HAP-1 (cell line): ENCODE data around the gene CFAP90.

Source experiments
- DNase-seq, 2 experiments: peaks; one replicate each; pipeline ENCODE4 v3.0.0-alpha.2; 2016 to 2020; ENCODE audit warnings: low spot score in 2 of 2
- H3K27me3 ChIP-seq: fragments of 250-450 bp; sonication (Bioruptor Pico); 2 replicates; pipeline ENCODE4 v1.5.1; 2020; ENCODE audit warnings: low read depth, mild to moderate bottlenecking, moderate library complexity
- H3K36me3 ChIP-seq: fragments of 250-450 bp; sonication (Bioruptor Pico); replicated peaks from 2 replicates; pipeline ENCODE4 v1.5.1; 2020; ENCODE audit warnings: mild to moderate bottlenecking
- H3K4me1 ChIP-seq: fragments of 250-450 bp; sonication (Bioruptor Pico); 2 replicates; pipeline ENCODE4 v1.5.1; 2020; ENCODE audit warnings: mild to moderate bottlenecking
- H3K4me3 ChIP-seq: fragments of 250-450 bp; sonication (Bioruptor Pico); 2 replicates; pipeline ENCODE4 v1.5.1; 2020; ENCODE audit warnings: mild to moderate bottlenecking, moderate library complexity
- H3K9me3 ChIP-seq: fragments of 250-450 bp; sonication (Bioruptor Pico); 2 replicates; pipeline ENCODE4 v1.5.1; 2020; ENCODE audit warnings: mild to moderate bottlenecking, moderate library complexity
- in situ Hi-C: fragments of 300-500 bp; cut with MboI; formaldehyde crosslinking; loops from 3 replicates; pipeline ENCODE4 v1.14.3; 2020; ENCODE audit warnings: low sequenced_read_pairs, inconsistent platforms, mixed read lengths

Gene CFAP90

GRCh38 chr5:7850395-7851239, at the start of gene CFAP90:
Gene CFAP90 (minus strand): TSS chr5:7851133. CDS start chr5:7851021, 112 bp downstream.
- Histone ChIP-seq H3K4me1 (no peaks in the 10 kb centered on the region; the same call in 1 of the 2 replicates), H3K27me3 (no peaks in the 10 kb centered on the region; the same call in 1 of the 2 replicates), H3K36me3 (no peaks in the 10 kb centered on the region), H3K4me3 (peak within 1 kb of the TSS; percentile 41), H3K9me3 (no peaks in the 10 kb centered on the region)
- DNase-seq, result peak; percentile 47 to 84
- in situ Hi-C loops, result loop anchor here (25.0 kb wide), 1 partner anchor 1088 kb away; no protein-coding TSS in a partner anchor

DNA sequence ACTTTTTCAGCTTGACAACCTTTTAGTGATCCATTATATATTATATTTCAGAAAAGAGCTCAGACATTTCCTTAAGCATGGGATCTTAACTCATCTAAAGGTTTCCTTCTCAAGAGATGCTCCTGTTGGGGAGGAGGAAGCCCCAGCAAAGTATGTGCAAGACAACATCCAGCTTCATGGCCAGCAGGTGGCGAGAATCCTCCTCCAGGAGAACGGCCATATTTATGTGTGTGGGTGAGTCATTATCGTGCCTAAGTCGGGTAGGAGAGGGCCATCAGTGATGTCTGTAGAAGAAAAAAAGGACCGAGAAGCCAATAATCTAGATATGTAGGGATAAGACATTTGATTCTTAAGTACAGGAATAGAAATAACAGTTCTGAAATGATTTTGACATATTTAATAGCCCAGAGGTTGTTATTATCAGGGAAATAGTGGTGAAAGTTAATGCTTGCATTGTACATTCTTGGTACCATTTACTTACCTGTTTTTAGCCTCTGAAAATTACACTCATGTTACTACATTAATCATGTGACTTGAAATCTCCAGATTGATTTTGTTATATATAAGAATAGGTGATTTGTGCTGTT, 46.2 kb upstream of the CFAP90 start:
- Histone ChIP-seq H3K4me1 (no peaks in the 10 kb centered on the region), H3K36me3 (peaks cover 88% of the 10 kb centered on the region), H3K4me3 (no peak overlapping the region), H3K27me3 (no peaks in the 10 kb centered on the region), H3K9me3 (no peaks in the 10 kb centered on the region)
- DNase-seq, result peak; percentile 27 to 66
- in situ Hi-C loops, result no loop called here

DNA sequence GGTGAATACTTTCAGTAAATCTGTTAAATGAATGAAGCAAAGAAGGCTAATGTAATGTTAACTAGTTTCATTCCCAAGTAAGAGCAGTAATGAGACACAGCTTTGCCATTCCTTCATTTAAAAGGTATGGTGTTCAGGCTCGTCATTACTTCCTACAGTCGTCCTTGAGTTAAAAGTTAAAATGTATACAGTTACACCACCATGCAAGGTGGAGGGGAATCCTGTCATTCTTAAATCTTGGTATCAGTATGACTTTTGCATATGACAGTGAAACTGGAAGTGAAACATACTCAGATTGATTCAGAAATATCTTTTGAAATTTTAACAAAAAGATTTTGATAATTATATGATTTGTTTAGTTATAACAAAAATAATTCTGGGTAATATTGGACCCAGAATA, 43.9 kb upstream of the CFAP90 start:
- Histone ChIP-seq H3K9me3 (no peaks in the 10 kb centered on the region), H3K4me3 (no peak overlapping the region), H3K36me3 (peaks cover 88% of the 10 kb centered on the region), H3K4me1 (no peaks in the 10 kb centered on the region), H3K27me3 (no peaks in the 10 kb centered on the region)
- no peak for DNase-seq
- in situ Hi-C loops, result no loop called here

- Histone ChIP-seq H3K4me1 (no peaks in the 10 kb centered on the region), H3K27me3 (no peaks in the 10 kb centered on the region), H3K9me3 (no peaks in the 10 kb centered on the region), H3K4me3 (no peak overlapping the region), H3K36me3 (peaks cover 89% of the 10 kb centered on the region)
- no peak for DNase-seq
- in situ Hi-C loops, result no loop called here
Observed at GRCh38 chr5:7894439-7894838, 43.5 kb upstream of the CFAP90 start.

DNA sequence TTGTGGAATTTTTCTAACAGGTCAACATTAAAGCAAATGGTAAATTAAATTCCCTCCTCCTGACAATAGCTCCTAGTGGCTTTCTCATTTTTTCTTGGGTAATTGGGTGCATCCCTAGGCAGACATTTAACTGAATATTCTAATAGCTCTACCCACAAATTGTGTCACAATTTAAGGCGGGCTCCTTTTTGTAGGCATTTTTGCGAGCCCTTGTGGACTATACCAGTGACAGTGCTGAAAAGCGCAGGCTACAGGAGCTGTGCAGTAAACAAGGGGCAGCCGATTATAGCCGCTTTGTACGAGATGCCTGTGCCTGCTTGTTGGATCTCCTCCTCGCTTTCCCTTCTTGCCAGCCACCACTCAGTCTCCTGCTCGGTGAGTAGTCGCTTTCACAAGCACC, 38.0 kb upstream of the CFAP90 start:
- Histone ChIP-seq H3K27me3 (no peaks in the 10 kb centered on the region), H3K36me3 (peaks cover 79% of the 10 kb centered on the region), H3K4me1 (no peaks in the 10 kb centered on the region), H3K4me3 (no peak overlapping the region), H3K9me3 (no peaks in the 10 kb centered on the region)
- DNase-seq, result no peak
- in situ Hi-C loops, result no loop called here

DNA sequence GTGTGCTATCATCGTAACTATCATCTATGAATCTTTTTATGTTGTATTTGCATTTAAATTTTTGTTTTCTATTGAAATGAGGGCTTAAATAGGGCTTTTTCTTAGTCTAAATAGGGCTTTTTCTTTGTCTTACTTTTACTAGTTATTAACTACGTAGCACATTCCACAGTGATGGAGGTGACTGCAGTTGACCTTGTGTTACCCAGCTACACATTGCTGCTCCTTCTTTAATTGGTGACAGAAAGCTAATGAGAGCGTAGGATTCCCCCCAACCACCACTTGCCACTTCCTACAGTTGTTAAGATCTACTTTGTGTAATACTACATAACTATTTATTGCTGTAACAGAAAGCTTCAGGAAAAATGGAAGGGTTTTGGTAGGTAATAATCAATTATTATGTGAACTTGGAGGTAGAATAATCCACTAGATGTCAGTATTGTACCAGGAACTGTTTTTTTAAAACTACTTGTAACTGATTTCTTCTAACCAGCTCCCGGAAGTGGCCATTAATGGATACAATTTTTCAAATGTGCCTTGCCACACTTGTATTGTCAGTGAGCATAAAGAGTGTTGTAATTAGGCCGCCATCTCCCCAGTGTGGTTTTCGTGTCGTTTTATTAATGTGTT, 36.0 kb upstream of the CFAP90 start:
- Histone ChIP-seq H3K9me3 (no peaks in the 10 kb centered on the region), H3K4me1 (no peaks in the 10 kb centered on the region), H3K27me3 (no peaks in the 10 kb centered on the region), H3K36me3 (peaks cover 74% of the 10 kb centered on the region), H3K4me3 (no peak overlapping the region)
- in situ Hi-C loops, result no loop called here
- peak in 1 of 2 experiments; percentile 50 for DNase-seq

GRCh38 chr5:7884491-7885267, 33.7 kb upstream of the CFAP90 start:
- no peak for DNase-seq
- Histone ChIP-seq H3K36me3 (peaks cover 72% of the 10 kb centered on the region), H3K9me3 (no peaks in the 10 kb centered on the region), H3K4me3 (no peak overlapping the region), H3K27me3 (no peaks in the 10 kb centered on the region), H3K4me1 (no peaks in the 10 kb centered on the region)
- in situ Hi-C loops, result no loop called here

- in situ Hi-C loops, result no loop called here
- Histone ChIP-seq H3K36me3 (peaks cover 68% of the 10 kb centered on the region), H3K4me1 (peaks cover 2% of the 10 kb centered on the region; the same call in 1 of the 2 replicates)
Observed at GRCh38 chr5:7882926-7883325, 32.0 kb upstream of the CFAP90 start.

DNA sequence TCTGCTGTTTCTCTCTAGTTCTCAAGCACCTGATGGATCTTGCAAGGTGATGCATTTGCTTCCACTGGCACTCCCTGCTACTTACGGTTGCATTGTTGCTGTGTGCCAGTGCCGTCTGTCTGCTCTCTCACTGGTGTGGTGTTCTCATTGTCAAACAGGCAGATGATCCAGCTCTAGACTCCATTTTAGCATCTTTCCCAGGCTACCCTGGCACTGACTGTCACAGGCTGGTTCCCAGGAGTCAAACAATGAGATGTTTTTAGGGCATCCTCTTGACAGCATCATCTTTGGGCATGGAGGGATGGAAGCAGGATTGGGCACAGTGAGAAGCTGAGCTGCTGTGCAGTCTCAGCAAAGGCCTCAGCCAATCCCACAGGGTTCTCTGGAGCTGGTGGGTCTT, 30.9 kb upstream of the CFAP90 start:
- Histone ChIP-seq H3K4me3 (no peak overlapping the region), H3K36me3 (peaks cover 73% of the 10 kb centered on the region), H3K4me1 (peaks cover 5% of the 10 kb centered on the region), H3K9me3 (no peaks in the 10 kb centered on the region), H3K27me3 (no peaks in the 10 kb centered on the region)
- no peak for DNase-seq
- in situ Hi-C loops, result no loop called here

More at GRCh38 chr5:7882926-7883325, 32.0 kb upstream of the CFAP90 start:
- Histone ChIP-seq H3K27me3 (no peaks in the 10 kb centered on the region), H3K4me3 (no peak overlapping the region), H3K9me3 (no peaks in the 10 kb centered on the region)
- DNase-seq, result no peak

DNA sequence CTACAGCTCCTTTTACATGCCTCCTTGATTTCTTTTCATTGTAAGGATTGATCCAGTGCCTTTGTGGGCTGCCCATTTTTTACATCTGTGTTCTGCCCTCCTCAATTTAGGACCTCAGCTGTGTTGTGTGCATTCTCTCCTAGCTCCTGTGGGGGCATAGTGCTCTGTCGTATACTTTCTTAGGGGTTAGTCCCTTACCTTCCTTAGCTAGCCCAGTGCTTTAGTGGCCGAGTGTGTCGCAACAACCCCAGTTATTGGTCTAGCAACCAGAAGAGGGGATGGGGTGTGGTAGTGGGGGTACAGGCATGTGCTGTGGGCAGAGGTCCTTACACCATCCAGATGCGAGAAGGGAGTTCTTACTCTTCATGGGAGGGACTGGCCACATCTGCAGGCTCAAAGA, 30.2 kb upstream of the CFAP90 start:
- Histone ChIP-seq H3K9me3 (no peaks in the 10 kb centered on the region), H3K36me3 (peaks cover 74% of the 10 kb centered on the region), H3K4me3 (no peak overlapping the region), H3K4me1 (peaks cover 13% of the 10 kb centered on the region), H3K27me3 (no peaks in the 10 kb centered on the region)
- in situ Hi-C loops, result no loop called here
- no peak for DNase-seq

GRCh38 chr5:7878381-7878873, 27.5 kb upstream of the CFAP90 start:
- no peak overlapping the region for H3K4me3 ChIP-seq
- no peaks in the 10 kb centered on the region for H3K27me3 ChIP-seq
- H3K9me3 ChIP-seq, result no peaks in the 10 kb centered on the region
- peaks cover 13% of the 10 kb centered on the region for H3K4me1 ChIP-seq
- in situ Hi-C loops, result no loop called here
- peaks cover 79% of the 10 kb centered on the region for H3K36me3 ChIP-seq
- no peak for DNase-seq

DNA sequence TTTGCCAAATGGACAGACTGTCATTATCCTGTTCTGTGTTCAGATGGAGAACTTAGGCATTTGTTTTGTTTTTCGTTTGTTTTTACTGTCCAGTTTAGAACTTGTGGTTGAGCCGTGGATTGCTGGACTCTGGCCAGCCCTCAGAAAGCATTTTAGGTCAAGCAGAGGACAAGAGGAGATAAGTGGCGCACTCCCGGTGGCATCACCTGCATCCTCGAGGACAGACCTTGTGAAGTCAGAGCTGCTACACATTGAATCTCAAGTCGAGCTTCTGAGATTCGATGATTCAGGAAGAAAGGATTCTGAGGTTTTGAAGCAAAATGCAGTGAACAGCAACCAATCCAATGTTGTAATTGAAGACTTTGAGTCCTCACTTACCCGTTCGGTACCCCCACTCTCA, 26.9 kb upstream of the CFAP90 start:
- Histone ChIP-seq H3K27me3 (no peaks in the 10 kb centered on the region), H3K9me3 (no peaks in the 10 kb centered on the region), H3K36me3 (peaks cover 76% of the 10 kb centered on the region), H3K4me3 (no peak overlapping the region), H3K4me1 (peaks cover 13% of the 10 kb centered on the region)
- in situ Hi-C loops, result no loop called here
- DNase-seq, result no peak

DNA sequence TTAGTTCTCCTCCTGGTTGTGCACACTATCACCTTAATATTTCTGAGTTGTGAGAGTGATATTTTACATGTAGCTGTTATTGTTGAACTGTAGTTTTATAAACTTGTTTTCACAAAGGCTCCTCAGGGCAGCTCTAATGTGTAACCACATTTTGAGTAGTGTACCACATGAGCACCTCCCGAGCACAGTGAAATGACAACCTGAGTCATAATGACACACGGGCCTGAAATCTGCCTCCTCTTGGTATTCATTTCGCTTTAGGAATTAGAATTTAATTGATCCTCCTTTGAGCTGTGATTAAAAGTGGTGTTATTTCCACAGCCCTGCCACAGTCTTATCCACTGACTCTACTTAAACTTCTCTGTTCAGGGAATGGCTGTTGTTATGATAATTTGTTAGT, 25.9 kb upstream of the CFAP90 start:
- Histone ChIP-seq H3K36me3 (peaks cover 69% of the 10 kb centered on the region), H3K4me3 (no peak overlapping the region), H3K27me3 (no peaks in the 10 kb centered on the region), H3K9me3 (no peaks in the 10 kb centered on the region), H3K4me1 (peaks cover 13% of the 10 kb centered on the region)
- no peak for DNase-seq
- in situ Hi-C loops, result no loop called here
